ENCODE data around the gene SARS2.

- TF ChIP-seq GATA2 (IDR thresholded peaks at IDR 0.05; ENCODE audit: low read depth, low read length): no peak
- no peak for TF ChIP-seq GATA3 (IDR thresholded peaks at IDR 0.05; ENCODE audit: low read depth, low read length)
Measured at GRCh38 chr19:38900743-38901190, 29.8 kb downstream of the SARS2 start.

Measured in SH-SY5Y (cell line).